ENCODE results near the gene CHST7. TPM values are rescaled to one million over a fixed set of nuclear protein-coding genes. Genes with fewer than 3 reads are reported as not detected.

CHST7 gene
- total RNA-seq, 2 experiments from 2014 or later = 2.5 to 2.8 TPM

GRCh38 chrX:46617906-46618305 lies 44.3 kb downstream of the CHST7 start:
- CTCF ChIA-PET = no interaction called here
- no peak overlapping the region for H3K27ac Mint-ChIP-seq
- DNase-seq (no peak), ATAC-seq (no peak)
- intact Hi-C loops (cut with micrococcal nuclease) = no loop called here
- no peak overlapping the region for H3K4me3 Mint-ChIP-seq
- H3K27me3 Mint-ChIP-seq = peaks cover 2% of the 10 kb centered on the region
- H3K4me1 Mint-ChIP-seq (ENCODE audit: low read depth) = peaks cover 12% of the 10 kb centered on the region
- TF ChIP-seq, protein P1, sequence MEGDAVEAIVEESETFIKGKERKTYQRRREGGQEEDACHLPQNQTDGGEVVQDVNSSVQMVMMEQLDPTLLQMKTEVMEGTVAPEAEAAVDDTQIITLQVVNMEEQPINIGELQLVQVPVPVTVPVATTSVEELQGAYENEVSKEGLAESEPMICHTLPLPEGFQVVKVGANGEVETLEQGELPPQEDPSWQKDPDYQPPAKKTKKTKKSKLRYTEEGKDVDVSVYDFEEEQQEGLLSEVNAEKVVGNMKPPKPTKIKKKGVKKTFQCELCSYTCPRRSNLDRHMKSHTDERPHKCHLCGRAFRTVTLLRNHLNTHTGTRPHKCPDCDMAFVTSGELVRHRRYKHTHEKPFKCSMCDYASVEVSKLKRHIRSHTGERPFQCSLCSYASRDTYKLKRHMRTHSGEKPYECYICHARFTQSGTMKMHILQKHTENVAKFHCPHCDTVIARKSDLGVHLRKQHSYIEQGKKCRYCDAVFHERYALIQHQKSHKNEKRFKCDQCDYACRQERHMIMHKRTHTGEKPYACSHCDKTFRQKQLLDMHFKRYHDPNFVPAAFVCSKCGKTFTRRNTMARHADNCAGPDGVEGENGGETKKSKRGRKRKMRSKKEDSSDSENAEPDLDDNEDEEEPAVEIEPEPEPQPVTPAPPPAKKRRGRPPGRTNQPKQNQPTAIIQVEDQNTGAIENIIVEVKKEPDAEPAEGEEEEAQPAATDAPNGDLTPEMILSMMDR (IDR thresholded peaks at IDR 0.05) = no peak
- H3K9me3 Mint-ChIP-seq = peaks cover 3% of the 10 kb centered on the region
- peaks cover 42% of the 10 kb centered on the region for H3K36me3 Mint-ChIP-seq (ENCODE audit: low read depth)
- POLR2A ChIA-PET = no interaction called here

- DNase-seq (no peak), ATAC-seq (no peak)
- CTCF ChIA-PET = no interaction called here
- TF ChIP-seq, protein P1 (IDR thresholded peaks at IDR 0.05) = no peak
- intact Hi-C loops (cut with micrococcal nuclease) = no loop called here
- Mint-ChIP-seq H3K36me3 (ENCODE audit: low read depth) (peaks cover 43% of the 10 kb centered on the region), H3K4me1 (ENCODE audit: low read depth) (peaks cover 6% of the 10 kb centered on the region), H3K27ac (no peak overlapping the region), H3K27me3 (peaks cover 2% of the 10 kb centered on the region), H3K9me3 (peaks cover 3% of the 10 kb centered on the region), H3K4me3 (no peak overlapping the region)
- POLR2A ChIA-PET = no interaction called here
These were observed 45.4 kb downstream of the CHST7 start for GRCh38 chrX:46618947-46619346.

- ChIA-PET POLR2A (no interaction called here), CTCF (no interaction called here)
- Mint-ChIP-seq H3K27ac (no peak overlapping the region), H3K9me3 (peaks cover 3% of the 10 kb centered on the region), H3K4me3 (no peak overlapping the region), H3K4me1 (ENCODE audit: low read depth) (peaks cover 6% of the 10 kb centered on the region), H3K27me3 (peaks cover 2% of the 10 kb centered on the region), H3K36me3 (ENCODE audit: low read depth) (peaks cover 40% of the 10 kb centered on the region)
- ATAC-seq = no peak
- TF ChIP-seq, protein P1 (IDR thresholded peaks at IDR 0.05) = no peak
- intact Hi-C loops (cut with micrococcal nuclease) = no loop called here
- no peak for DNase-seq
These were observed 46.9 kb downstream of the CHST7 start for GRCh38 chrX:46620505-46620904.

DNA sequence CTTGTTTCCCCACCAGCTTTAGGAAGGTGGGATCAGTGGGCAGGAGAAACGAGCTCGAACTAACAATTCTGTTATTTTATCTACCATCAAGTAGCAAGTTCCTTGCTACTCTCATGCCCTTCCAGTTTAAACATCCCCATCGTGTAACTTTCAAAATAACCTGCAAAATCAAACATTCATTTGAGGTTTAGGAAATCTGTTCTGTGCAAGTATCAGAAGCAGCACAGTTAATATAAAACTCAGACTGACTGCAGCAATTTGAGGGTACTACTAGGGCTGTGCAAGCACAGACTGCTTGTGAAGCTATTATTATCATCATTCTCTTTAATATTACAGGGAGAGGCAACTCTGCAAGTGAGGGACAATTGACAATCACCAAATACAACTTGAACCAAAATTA lies 48.0 kb downstream of the CHST7 start:
- no peak overlapping the region for H3K4me3 Mint-ChIP-seq
- H3K4me1 Mint-ChIP-seq (ENCODE audit: low read depth) = peaks cover 8% of the 10 kb centered on the region
- no peak overlapping the region for H3K27ac Mint-ChIP-seq
- intact Hi-C loops (cut with micrococcal nuclease) = no loop called here
- ChIA-PET POLR2A (no interaction called here), CTCF (no interaction called here)
- TF ChIP-seq, protein P1 (IDR thresholded peaks at IDR 0.05) = no peak
- peaks cover 3% of the 10 kb centered on the region for H3K9me3 Mint-ChIP-seq
- H3K36me3 Mint-ChIP-seq (ENCODE audit: low read depth) = peaks cover 40% of the 10 kb centered on the region
- no peak for DNase-seq
- no peak for ATAC-seq
- no peaks in the 10 kb centered on the region for H3K27me3 Mint-ChIP-seq

GRCh38 chrX:46624090-46624786 lies 50.7 kb downstream of the CHST7 start:
- H3K4me3 Mint-ChIP-seq = no peak overlapping the region
- H3K36me3 Mint-ChIP-seq (ENCODE audit: low read depth) = peaks cover 30% of the 10 kb centered on the region
- ChIA-PET CTCF (no interaction called here), POLR2A (no interaction called here)
- ATAC-seq = no peak
- H3K4me1 Mint-ChIP-seq (ENCODE audit: low read depth) = peaks cover 22% of the 10 kb centered on the region
- DNase-seq = no peak
- intact Hi-C loops (cut with micrococcal nuclease) = no loop called here
- no peaks in the 10 kb centered on the region for H3K9me3 Mint-ChIP-seq
- no peak overlapping the region for H3K27ac Mint-ChIP-seq
- TF ChIP-seq, protein P1 (IDR thresholded peaks at IDR 0.05) = no peak
- H3K27me3 Mint-ChIP-seq = no peaks in the 10 kb centered on the region

Data from activated CD8-positive, alpha-beta T cell treated with anti-CD3 and anti-CD28 coated beads for 36 hours (primary cell).